ENCODE measurements around the gene GTF3A. TPM values are rescaled to one million over a fixed set of nuclear protein-coding genes. Genes with fewer than 3 reads are reported as not detected.

The GTF3A gene
- total RNA-seq, 1 experiment from 2014 or later = 102 TPM

GRCh38 chr13:27423333-27423732 is 1.1 kb upstream of the GTF3A start:
- ChIA-PET RAD21 (ENCODE audit: low non-redundant PET in 1 of 2, low total read pairs in 2 of 2, uncharacterized antibody in 2 of 2, unreplicated experiment in 2 of 2) (no interaction called here), POLR2A (no interaction called here)
- peak overlapping the region; percentile 91 for H3K4me2 ChIP-seq (ENCODE audit: low read length)

GRCh38 chr13:27425158-27425917 is 919 bp downstream of the GTF3A start:
- peak; percentile 63 for TF ChIP-seq POLR2AphosphoS5 (IDR thresholded peaks at IDR 0.05; ENCODE audit: low read depth, low read length)
- no peak for TF ChIP-seq SP1 (IDR thresholded peaks at IDR 0.05; ENCODE audit: low read depth)
- TF ChIP-seq ZFX (IDR thresholded peaks at IDR 0.05) = peak; percentile 20; the same call in 1 of the 2 replicates

More at GRCh38 chr13:27423333-27423732, 1.1 kb upstream of the GTF3A start:
- BruUV-seq (replicated peaks) = no TSS peak
- ATAC-seq = no peak
- no peak for TF ChIP-seq RAD21 (IDR thresholded peaks at IDR 0.05; ENCODE audit: low read depth)
- no peak for TF ChIP-seq ZFX (IDR thresholded peaks at IDR 0.05)
- TF ChIP-seq POLR2AphosphoS5 (IDR thresholded peaks at IDR 0.05; ENCODE audit: low read depth, low read length) = no peak
- Histone ChIP-seq H4K20me1 (ENCODE audit: insufficient read depth) (peaks cover 4% of the 10 kb centered on the region; the same call in 1 of the 2 replicates), H3K4me1 (ENCODE audit: control insufficient read depth in 1 of 2, insufficient read depth in 2 of 2, low read length in 2 of 2) (peaks cover 29 to 49% of the 10 kb centered on the region in 2 experiments), H3K27me3 (ENCODE audit: insufficient read depth, low read length) (no peaks in the 10 kb centered on the region), H2AFZ (ENCODE audit: low read depth, low read length, poor library complexity, severe bottlenecking) (no peak overlapping the region), H3K9me2 (ENCODE audit: insufficient read depth) (no peaks in the 10 kb centered on the region), H3K4me3 (replicated peaks in 1 of 2; ENCODE audit: low read depth in 1 of 2, low read length in 2 of 2) (peak overlapping the region in 1 of 2 experiments; percentile 70; a peak in 1 of 4 replicates), H3K9ac (ENCODE audit: low read length) (peak overlapping the region; percentile 80; the same call in 1 of the 2 replicates), H3K27ac (ENCODE audit: low read depth, low read length) (no peak overlapping the region), H3K79me2 (ENCODE audit: insufficient read depth, low read length) (peaks cover 34% of the 10 kb centered on the region), H3K36me3 (ENCODE audit: control insufficient read depth in 1 of 2, insufficient read depth in 2 of 2, low read length in 2 of 2) (peaks cover 0 to 4% of the 10 kb centered on the region in 2 experiments; a peak in 2 of 4 replicates), H3K9me3 (ENCODE audit: control insufficient read depth in 1 of 2, insufficient read depth in 1 of 2, low read depth in 1 of 2, low read length in 2 of 2) (no peaks in the 10 kb centered on the region)
- CTCF ChIA-PET = no interaction called here
- intact Hi-C loops (cut with micrococcal nuclease) = no loop called here
- DNase-seq (ENCODE audit: low read depth, low spot score) = no peak

More at GRCh38 chr13:27425158-27425917, 919 bp downstream of the GTF3A start:
- Histone ChIP-seq H3K27ac (ENCODE audit: low read depth, low read length) (peak overlapping the region; percentile 82), H4K20me1 (ENCODE audit: insufficient read depth) (peaks cover 4% of the 10 kb centered on the region; the same call in 1 of the 2 replicates), H3K4me1 (ENCODE audit: control insufficient read depth in 1 of 2, insufficient read depth in 2 of 2, low read length in 2 of 2) (peaks cover 29 to 50% of the 10 kb centered on the region in 2 experiments), H2AFZ (ENCODE audit: low read depth, low read length, poor library complexity, severe bottlenecking) (no peak overlapping the region), H3K9me3 (ENCODE audit: control insufficient read depth in 1 of 2, insufficient read depth in 1 of 2, low read depth in 1 of 2, low read length in 2 of 2) (no peaks in the 10 kb centered on the region), H3K4me2 (ENCODE audit: low read length) (peak overlapping the region; percentile 91), H3K4me3 (replicated peaks in 1 of 2; ENCODE audit: low read depth in 1 of 2, low read length in 2 of 2) (peak overlapping the region; percentile 63 to 70), H3K79me2 (ENCODE audit: insufficient read depth, low read length) (peaks cover 48% of the 10 kb centered on the region), H3K36me3 (ENCODE audit: control insufficient read depth in 1 of 2, insufficient read depth in 2 of 2, low read length in 2 of 2) (peaks cover 10 to 22% of the 10 kb centered on the region in 2 experiments; a peak in 3 of 4 replicates), H3K9ac (ENCODE audit: low read length) (peak overlapping the region; percentile 80), H3K9me2 (ENCODE audit: insufficient read depth) (no peaks in the 10 kb centered on the region), H3K27me3 (ENCODE audit: insufficient read depth, low read length) (no peaks in the 10 kb centered on the region)
- CTCF ChIA-PET = interaction anchor here (0.5 to 1.7 kb wide), 11 partner anchors 20 to 713 kb away, joined by 3 to 14 read pairs (median 4); partner anchors contain the start of gene PAN3
- no peak for DNase-seq (ENCODE audit: low read depth, low spot score)
- peak; percentile 1 for ATAC-seq
- BruUV-seq (replicated peaks) = TSS peak; percentile 55
- RAD21 ChIA-PET (ENCODE audit: low non-redundant PET in 1 of 2, low total read pairs in 2 of 2, uncharacterized antibody in 2 of 2, unreplicated experiment in 2 of 2) = interaction anchor here in 1 of 2 experiments (0.6 kb wide), 1 partner anchor 301 kb away, joined by 3 read pairs; no protein-coding TSS in a partner anchor
- intact Hi-C loops (cut with micrococcal nuclease) = no loop called here
- POLR2A ChIA-PET = interaction anchor here (0.7 to 3.0 kb wide), 3 partner anchors 25 to 405 kb away, joined by 3 to 21 read pairs (median 4); partner anchors contain the start of gene MTIF3

Measured in HCT116 (cell line).